ENCODE data around the gene PAWR. TPM values are rescaled to one million over a fixed set of nuclear protein-coding genes. Genes with fewer than 3 reads are reported as not detected.

The PAWR gene
- total RNA-seq, 4 donors from 2014 or later = 44.3 to 67.3 (median 48.5) TPM

DNA sequence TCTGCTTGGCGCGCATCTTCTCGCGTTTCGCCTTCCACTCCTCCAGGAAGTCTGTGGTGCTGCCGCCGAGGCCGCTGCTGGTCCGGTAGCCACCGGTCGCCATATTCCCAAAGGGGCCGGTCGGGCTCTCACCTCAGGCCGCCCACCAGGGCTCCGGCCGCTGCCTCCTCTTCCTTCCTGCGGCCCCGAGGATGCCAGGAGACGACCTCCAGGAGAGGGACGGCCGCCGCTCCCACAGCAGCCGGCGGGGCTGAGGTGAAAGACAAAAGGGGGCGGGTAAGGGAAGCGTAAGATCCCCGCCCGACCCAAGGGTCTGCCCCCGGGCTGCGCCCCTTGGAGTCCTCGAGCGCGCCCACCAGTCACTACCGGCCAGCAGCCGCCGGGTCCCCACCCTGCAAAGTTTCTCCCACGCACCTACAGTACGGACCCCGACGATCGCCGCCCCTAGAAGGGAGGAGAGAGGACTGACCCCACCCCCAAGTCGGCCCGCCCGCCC lies 574 bp downstream of the PAWR start:
- Histone ChIP-seq H3K4me1 (peaks cover 5 to 72% (median 6%) of the 10 kb centered on the region in 3 donors), H3K36me3 (no peaks in the 10 kb centered on the region), H3K27ac (peak overlapping the region; percentile 95 to 97 (median 96)), H3K9me3 (no peaks in the 10 kb centered on the region), H3K4me3 (peak overlapping the region; percentile 76 to 96 (median 93)), H3K27me3 (peaks cover 0 to 17% (median 0%) of the 10 kb centered on the region in 4 donors)
- DNase-seq = no peak
- intact Hi-C loops (cut with DNase I) = loop anchor here (2.0 to 10.0 kb wide), 2 partner anchors 135 to 267 kb away; no protein-coding TSS in a partner anchor
- 0 to 3% methylated on average over 1 to 5 of the region's 45 CpGs for WGBS, 2 donors
- TF ChIP-seq, protein P1, sequence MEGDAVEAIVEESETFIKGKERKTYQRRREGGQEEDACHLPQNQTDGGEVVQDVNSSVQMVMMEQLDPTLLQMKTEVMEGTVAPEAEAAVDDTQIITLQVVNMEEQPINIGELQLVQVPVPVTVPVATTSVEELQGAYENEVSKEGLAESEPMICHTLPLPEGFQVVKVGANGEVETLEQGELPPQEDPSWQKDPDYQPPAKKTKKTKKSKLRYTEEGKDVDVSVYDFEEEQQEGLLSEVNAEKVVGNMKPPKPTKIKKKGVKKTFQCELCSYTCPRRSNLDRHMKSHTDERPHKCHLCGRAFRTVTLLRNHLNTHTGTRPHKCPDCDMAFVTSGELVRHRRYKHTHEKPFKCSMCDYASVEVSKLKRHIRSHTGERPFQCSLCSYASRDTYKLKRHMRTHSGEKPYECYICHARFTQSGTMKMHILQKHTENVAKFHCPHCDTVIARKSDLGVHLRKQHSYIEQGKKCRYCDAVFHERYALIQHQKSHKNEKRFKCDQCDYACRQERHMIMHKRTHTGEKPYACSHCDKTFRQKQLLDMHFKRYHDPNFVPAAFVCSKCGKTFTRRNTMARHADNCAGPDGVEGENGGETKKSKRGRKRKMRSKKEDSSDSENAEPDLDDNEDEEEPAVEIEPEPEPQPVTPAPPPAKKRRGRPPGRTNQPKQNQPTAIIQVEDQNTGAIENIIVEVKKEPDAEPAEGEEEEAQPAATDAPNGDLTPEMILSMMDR (IDR thresholded peaks at IDR 0.05) = no peak
- no peak for TF ChIP-seq POLR2A (IDR thresholded peaks at IDR 0.05)

DNA sequence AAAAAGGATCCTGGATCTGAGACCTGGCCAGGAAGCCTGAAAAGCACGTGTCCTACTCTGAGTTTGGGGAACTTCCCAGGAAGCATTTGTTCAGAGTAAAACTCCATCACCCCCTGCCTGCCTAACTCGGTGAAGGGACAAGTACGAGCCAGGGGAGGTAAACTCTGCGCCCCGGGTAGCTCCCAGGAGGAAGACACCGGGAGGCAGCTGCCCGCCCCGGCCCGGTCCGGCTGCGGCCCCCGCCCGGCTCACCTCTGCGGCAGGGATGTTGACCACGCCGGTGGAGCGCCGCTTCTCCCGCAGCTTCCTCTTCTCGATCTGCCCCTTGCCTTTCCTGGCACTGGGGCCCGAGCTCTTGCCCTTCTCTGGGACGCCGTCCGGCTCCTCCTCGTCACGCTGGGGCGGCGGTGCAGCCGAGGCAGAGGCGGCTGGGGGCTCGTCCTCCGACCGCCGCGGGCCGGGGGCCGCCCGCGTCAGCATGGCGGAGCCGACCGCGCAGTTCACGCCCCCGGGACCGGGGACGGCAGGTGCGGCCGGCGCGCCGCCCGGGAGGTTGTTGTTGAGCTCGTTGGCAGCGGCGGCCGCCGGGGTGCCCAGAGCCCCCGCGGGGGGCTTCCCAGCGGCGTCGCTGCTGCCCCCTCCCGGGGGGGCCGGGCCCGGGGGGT lies 1.2 kb downstream of the PAWR start:
- peak overlapping the region; percentile 76 to 96 (median 93) for H3K4me3 ChIP-seq
- TF ChIP-seq, protein P1 (IDR thresholded peaks at IDR 0.05) = peak in 1 of 6 experiments; percentile 7
- peak in 1 of 4 donors; percentile 5 for TF ChIP-seq POLR2A (IDR thresholded peaks at IDR 0.05)
- peak overlapping the region; percentile 95 to 97 (median 96) for H3K27ac ChIP-seq
- H3K27me3 ChIP-seq = peaks cover 0 to 17% (median 0%) of the 10 kb centered on the region in 4 donors
- 0% methylated on average over 1 to 5 of the region's 66 CpGs for WGBS, 2 donors
- no peak for DNase-seq
- H3K36me3 ChIP-seq = no peaks in the 10 kb centered on the region
- no peaks in the 10 kb centered on the region for H3K9me3 ChIP-seq
- peaks cover 5 to 78% (median 6%) of the 10 kb centered on the region in 3 donors for H3K4me1 ChIP-seq
- intact Hi-C loops (cut with DNase I) = loop anchor here (2.0 to 10.0 kb wide), 2 partner anchors 135 to 267 kb away; no protein-coding TSS in a partner anchor

DNA sequence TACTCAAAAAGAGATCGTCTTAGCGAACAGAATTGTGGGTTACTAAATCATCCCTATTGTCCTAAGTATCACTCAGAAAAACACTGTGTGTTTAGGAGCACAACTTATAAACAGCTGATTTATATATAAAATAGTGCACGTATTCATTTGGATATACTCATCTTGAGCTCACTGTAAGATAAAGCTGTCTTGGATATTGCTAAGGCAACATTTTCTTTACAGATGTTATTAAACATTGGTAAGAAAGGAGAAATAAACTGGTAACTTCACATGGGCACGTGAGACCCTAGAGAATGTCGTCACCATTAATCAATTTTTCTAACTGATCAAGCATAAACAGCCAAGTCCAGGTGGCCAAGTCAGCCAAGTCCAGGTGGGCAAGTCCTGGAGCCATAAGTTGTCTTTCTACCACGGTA lies 1.7 kb downstream of the PAWR start:
- Histone ChIP-seq H3K27ac (peak overlapping the region; percentile 95 to 97 (median 96)), H3K27me3 (peaks cover 0 to 17% (median 0%) of the 10 kb centered on the region in 4 donors), H3K4me1 (peaks cover 6 to 83% (median 8%) of the 10 kb centered on the region in 3 donors), H3K36me3 (no peaks in the 10 kb centered on the region), H3K4me3 (peak overlapping the region; percentile 76 to 96 (median 93)), H3K9me3 (no peaks in the 10 kb centered on the region)
- 2 to 3% methylated on average over 6 of the region's 6 CpGs for WGBS, 2 donors
- TF ChIP-seq, protein P1 (IDR thresholded peaks at IDR 0.05) = no peak
- TF ChIP-seq POLR2A (IDR thresholded peaks at IDR 0.05) = no peak
- intact Hi-C loops (cut with DNase I) = no loop called here
- no peak for DNase-seq

DNA sequence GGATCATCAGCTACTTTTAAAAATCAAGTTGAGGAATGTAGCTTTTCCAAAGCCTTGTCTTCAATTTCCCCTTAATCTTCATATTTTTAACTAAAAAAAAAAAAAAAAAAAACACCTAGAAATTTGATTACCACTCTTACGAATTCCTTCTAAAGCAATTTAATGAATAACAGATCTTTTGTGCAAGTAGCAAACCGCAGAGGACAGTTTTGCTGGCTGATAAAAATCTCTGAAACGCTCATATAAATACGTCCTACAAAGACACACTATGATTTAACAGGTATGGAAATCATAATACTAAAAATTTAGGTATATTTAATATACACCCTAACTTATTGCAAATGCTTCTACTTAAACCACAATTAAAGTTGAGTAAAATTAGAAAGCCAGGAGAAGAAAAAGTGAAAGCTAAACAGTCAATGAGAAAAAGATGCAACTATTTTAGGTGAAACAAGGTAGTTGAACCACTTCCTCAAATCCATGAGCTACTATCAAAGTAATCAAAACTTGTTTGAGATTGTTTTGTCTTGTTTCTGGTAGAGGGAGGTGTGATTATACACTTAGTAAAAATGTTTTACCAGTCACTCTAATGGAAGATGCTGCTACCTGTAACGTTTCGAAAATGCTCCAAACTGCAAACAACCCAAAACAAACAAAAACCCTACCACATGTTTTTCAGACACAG lies 2.2 kb downstream of the PAWR start:
- peak overlapping the region in 3 of 4 donors; percentile 96 to 97 (median 96) for H3K27ac ChIP-seq
- TF ChIP-seq, protein P1 (IDR thresholded peaks at IDR 0.05) = no peak
- no peak for TF ChIP-seq POLR2A (IDR thresholded peaks at IDR 0.05)
- no peaks in the 10 kb centered on the region for H3K36me3 ChIP-seq
- peaks cover 6 to 85% (median 8%) of the 10 kb centered on the region in 3 donors for H3K4me1 ChIP-seq
- intact Hi-C loops (cut with DNase I) = no loop called here
- H3K27me3 ChIP-seq = peaks cover 0 to 17% (median 0%) of the 10 kb centered on the region in 4 donors
- no peaks in the 10 kb centered on the region for H3K9me3 ChIP-seq
- H3K4me3 ChIP-seq = peak overlapping the region; percentile 76 to 96 (median 93)
- DNase-seq = no peak
- 10% methylated on average over 6 of the region's 6 CpGs for WGBS, 2 donors
